Activated CD4-positive, CD25-positive, alpha-beta regulatory T cell treated with anti-CD3 and anti-CD28 coated beads, Interleukin-2, amount 50 U/mL, for 72 hours (primary cell): ENCODE data around the gene FAT2.

Experiments used
- DNase-seq: peaks from one replicate; pipeline ENCODE4 v3.0.0; 2021

Gene FAT2, protein sequence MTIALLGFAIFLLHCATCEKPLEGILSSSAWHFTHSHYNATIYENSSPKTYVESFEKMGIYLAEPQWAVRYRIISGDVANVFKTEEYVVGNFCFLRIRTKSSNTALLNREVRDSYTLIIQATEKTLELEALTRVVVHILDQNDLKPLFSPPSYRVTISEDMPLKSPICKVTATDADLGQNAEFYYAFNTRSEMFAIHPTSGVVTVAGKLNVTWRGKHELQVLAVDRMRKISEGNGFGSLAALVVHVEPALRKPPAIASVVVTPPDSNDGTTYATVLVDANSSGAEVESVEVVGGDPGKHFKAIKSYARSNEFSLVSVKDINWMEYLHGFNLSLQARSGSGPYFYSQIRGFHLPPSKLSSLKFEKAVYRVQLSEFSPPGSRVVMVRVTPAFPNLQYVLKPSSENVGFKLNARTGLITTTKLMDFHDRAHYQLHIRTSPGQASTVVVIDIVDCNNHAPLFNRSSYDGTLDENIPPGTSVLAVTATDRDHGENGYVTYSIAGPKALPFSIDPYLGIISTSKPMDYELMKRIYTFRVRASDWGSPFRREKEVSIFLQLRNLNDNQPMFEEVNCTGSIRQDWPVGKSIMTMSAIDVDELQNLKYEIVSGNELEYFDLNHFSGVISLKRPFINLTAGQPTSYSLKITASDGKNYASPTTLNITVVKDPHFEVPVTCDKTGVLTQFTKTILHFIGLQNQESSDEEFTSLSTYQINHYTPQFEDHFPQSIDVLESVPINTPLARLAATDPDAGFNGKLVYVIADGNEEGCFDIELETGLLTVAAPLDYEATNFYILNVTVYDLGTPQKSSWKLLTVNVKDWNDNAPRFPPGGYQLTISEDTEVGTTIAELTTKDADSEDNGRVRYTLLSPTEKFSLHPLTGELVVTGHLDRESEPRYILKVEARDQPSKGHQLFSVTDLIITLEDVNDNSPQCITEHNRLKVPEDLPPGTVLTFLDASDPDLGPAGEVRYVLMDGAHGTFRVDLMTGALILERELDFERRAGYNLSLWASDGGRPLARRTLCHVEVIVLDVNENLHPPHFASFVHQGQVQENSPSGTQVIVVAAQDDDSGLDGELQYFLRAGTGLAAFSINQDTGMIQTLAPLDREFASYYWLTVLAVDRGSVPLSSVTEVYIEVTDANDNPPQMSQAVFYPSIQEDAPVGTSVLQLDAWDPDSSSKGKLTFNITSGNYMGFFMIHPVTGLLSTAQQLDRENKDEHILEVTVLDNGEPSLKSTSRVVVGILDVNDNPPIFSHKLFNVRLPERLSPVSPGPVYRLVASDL (N-terminal part only)

DNA sequence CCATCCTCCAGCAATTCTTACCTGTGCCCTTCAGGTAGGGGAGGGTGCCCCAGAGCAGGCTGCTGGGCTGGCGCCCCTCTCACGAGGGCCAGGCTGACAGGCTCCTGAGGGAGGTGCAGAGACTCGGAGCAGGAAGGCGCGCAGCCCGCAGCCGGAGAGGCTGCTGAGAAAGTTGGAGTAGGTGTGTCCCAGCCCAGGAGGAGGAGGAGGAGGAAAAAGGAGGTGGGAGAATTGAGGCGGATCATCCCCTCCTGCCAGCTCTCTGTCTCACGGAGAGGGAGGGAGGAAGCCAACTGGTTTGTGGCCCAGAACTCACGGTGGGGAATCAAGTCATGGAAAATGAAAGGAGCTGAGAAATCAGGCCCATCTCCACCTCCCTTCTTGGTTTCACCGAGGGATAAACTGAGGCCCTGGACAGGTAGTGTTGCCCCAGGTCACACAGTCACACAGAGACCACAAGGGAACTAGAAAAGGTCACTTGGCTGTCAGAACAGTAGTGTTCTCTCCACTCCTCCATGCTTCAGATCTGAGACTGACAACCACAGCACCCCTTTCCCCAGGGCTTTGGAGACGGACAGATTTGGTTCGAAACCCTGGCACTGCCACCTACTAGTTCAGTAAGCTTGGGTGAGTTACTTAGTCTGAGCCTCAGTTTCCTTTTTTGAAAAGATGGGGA, at the start of gene FAT2:
Gene FAT2, minus strand, starts transcription at position 188 of the 676 bp plus-strand sequence. CDS start 22,400 bp downstream, outside the sequence.
- DNase-seq, result no peak

DNA sequence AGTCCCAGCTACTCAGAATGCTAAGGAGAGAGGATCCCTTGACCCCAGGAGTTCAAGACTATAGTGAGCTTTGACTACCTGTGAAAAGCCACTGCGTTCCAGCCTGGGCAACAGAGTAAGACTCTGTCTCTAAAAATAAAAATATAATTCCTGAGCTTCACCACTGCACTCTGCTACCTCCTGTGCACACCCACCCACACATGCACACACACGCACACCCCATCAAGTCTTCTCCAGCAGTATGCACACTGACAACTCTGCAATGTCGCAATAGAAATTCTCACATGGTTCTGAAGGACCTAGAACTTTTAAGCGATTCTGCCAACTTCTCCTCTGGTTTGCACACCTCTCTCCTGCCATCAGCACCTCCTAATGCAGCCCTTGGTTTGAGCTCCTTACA, 47.5 kb upstream of the FAT2 start:
- DNase-seq, result no peak

DNA sequence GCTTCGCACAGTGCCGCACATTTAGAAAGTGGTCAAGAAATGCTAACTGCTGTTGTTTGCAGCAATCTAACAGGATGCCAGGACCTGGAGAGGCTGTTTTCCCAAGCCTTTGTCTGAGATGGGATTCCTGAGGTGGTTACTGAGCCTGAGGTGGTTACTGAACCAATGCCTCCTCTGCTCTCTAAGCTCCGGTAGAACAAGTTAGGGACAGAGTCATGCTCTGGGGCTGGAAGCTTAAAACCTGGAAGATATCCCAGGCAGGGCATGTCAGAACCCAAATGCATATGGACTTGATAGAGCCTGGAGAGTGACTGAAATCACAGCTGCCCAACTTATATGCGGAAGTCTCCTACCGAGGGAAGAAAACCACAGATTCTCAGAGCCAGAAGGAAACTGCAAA, 46.5 kb upstream of the FAT2 start:
- DNase-seq, result no peak

DNA sequence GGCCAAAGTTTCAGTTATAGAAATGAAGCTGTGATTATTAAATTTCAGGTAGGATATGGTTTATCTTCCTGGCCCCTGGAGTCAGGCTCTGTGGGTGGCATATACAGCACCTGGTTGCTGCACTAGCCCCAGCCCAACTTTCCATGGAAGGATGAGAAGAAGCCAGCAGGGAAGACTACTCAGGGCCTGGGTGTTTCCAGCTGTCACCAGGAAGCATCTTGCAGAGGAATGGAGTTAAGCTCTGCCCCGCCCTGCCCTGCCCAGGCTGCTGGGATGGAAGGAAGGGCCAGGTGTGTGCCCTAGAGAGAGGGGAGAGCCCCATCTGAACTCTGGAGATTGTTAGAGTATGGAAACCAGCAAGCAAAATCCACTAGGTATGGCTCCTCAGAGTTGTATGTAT, 42.8 kb upstream of the FAT2 start:
- no peak for DNase-seq

DNA sequence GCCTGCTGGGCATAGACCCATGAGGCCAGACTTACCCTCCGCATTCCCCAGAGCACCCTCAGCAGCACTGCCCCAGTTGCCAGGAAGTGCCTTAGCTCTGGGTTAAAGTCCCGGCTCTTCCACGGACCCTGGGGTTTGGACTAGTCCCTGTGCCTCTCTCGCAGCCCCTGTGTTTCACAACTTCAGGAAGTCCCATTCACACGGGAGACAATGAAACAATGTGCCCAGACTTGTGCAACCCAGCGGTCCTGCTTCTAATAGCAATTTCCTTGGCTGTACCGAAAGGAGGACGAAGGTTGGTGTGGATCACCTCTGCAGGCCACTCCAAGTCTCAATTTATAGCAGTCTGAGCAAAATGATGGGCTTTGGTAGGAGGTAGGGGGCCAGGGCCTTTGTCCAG, 41.8 kb upstream of the FAT2 start:
- DNase-seq, result no peak

DNA sequence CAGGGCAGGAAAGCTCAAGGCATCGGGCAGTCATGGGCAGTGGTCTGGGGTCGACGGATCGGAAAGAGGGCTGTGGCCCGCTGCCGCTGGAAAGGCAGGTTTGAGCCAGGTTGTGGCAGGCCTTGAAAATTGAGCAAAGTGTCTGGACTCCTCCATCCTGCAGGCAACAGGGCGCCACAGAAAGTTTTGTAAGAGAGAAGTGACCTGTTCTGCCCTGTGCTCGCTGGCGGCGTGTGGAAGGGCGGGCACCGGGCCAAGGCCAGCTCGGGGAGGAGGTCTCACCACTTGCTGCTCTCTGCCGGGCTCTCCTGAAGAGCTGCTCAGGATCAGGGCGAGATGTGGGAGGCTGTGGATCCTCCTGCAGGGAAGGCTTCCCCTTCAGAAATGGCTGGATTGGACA, 41.4 kb upstream of the FAT2 start:
- no peak for DNase-seq

DNA sequence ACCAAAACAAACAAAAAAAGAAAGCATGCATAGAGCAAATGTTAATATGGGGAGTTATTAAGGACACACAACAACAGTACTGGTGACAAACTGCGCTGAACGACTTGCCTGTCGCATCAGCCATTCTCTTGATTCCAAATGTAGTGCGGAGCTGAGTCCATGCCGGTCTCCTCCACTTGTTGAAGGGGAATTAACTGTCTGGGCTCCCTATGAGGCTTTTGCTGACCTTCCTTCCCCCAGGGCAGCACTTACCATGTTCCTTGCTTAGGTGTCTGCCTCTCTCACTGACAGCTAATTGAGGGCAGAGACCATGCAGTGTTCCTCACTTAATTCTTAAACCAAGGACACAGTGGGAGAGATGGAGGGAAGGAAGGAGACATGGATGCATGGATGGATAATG, 40.8 kb upstream of the FAT2 start:
- no peak for DNase-seq

DNA sequence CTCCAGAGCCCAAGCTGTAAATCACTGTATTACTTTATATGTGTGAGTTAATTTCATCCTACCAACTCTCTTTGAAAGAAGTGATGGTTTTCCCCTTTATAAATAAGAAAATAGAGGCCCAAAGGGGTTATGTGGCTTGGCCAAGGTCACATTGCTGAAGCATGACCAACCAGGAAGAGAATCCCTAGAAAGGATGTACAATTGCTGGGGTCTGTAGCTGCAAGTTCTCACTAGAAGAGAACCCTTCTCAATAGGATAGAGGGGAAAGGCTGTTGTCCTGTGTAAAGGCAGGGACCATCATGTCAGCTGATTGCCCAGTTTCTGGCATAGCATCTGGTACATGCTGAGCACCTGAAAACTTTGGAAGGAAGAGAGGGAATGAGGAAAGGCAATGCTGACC, 39.0 kb upstream of the FAT2 start:
- no peak for DNase-seq

DNA sequence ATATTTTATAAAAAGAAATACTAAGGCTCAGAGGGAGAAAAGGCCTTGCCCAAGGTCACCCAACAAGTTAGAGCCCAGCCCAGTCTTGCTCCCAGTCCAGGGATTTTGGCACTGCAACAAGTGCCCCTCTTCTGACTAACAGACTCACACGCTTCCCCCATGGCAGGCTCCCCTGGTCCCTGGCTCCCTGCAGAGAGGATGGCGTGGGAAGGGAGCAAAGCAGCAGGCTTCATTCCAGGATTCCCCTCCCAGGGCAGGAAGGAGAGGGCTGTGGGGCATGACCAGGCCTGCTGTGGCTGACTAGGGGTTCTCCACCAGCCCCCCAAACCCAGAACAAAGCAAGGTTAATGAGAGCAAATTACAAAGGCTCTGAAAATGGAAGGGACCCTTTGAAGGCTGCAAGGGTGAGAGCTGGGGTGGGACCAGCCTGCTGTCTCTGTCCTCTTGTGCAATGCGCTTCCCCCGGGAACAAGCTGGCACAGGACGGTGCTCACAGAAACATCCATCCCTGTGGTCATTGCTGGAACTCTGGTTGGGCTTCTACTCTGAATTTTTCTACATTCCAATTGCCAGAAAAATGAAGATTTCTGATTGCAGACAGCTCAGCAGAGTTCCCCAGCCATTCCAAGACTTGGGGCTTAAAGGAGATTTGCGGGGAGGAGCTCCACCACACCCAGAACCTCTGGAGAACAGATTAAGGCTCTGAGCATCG, 37.1 kb upstream of the FAT2 start:
- DNase-seq, result no peak

DNA sequence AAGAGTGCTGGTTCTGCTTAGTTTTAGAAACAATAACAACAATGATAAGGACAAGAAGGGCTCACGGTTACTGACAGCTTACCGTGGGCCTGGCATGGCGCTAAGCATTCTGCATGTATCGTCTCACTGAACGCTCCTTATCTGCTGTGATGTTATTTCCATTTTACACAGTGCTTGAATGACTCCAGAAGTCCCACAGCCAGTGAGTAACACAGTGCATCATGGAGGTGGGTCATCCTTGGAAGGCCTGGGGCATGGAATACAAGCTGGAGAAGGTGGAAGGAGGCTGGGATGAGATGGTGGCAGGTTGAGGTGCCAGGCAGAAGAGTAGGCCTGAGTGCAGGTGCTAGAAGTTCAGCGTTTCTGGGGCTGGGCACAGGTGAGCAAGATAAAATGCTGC, 36.5 kb upstream of the FAT2 start:
- DNase-seq, result no peak

DNA sequence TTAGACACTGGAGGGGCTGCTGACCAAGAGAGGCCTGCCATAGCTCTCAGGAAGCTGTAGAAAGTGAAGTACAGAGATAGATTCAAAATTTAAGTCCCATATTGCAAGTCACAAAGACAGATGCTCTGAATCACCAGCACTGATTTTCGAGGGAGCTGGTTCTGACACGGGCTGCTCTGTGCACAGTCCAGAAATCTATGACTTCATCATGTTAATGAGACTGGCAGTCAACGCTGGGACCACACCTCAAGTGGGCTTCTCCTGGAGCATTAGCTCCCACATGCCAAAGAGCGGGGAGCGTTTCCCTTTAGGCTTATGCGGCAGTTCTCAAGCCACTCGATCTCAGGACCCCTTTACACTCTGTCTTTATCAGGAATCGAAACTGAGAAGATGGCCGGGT, 34.2 kb upstream of the FAT2 start:
- DNase-seq, result no peak

DNA sequence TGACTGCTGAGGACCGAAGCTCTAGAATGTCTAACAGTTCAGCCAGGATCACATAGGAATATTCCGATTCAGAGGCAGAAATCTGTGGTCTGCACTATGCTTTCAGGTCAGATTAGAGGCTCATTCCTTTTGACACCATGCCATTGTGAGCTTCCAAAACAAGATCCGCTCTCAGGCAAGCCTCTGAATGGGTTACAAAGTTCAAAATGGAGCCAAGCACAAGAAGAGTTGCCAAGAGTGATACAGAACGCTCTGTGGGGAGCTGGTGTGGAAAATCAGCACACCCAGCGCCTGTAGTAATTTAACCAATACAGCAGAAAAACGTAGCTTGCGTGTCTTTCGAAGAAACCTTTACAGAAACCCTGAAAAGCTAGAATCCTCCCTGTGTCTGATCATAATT, 33.3 kb upstream of the FAT2 start:
- DNase-seq, result no peak

DNA sequence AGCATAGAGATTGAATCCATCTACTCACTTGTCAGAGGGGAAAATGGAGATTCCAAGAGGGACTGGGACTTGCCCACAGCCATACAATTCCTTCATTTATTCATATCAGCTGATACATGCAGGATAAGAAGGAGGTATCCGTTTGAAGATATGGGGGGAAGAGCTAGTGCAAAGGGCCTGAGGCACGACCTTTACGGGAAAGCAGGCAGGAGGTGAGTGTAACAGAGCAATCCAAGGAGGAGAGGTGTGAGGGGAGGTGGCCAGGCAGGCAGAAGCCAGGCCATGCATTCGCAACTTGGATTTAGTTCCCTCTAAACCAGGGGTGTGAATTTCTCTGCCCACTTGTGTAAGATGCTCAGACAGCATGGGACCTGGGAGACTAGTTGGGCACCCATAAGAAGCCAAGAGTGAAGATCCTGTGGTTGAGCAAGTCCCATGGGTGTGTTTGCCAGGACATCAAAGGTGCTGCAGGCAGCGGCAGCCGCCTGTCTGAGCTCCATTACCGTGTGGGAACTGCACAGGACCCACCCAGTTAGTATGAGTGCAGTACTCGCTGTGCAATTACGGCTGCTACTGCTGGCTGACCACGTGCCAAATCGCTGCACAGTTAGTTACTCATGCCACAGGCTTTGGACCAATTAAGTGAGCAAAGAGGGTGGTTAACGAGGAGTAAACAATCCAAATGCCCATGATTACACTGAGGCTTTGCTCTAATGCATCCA, 31.4 kb upstream of the FAT2 start:
- DNase-seq, result no peak

DNA sequence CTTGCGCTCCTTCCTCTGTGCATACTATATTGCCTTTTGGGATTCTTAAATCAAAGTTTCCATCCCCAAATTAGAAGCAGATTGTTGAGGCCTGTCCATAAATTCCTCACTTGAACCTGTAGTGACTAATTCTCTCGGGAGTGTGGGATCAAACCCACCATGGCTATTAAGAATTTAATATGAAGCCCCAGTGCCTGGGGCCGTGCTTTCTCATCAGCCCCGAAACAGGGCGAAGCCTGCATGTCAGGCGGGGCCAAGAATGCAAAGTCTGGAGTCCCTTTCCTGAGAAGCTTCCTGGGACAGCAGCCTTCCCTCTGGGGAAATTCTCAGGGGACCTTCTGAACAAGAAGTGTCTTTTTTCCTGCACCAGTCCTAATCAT, 29.3 kb upstream of the FAT2 start:
- DNase-seq, result no peak

DNA sequence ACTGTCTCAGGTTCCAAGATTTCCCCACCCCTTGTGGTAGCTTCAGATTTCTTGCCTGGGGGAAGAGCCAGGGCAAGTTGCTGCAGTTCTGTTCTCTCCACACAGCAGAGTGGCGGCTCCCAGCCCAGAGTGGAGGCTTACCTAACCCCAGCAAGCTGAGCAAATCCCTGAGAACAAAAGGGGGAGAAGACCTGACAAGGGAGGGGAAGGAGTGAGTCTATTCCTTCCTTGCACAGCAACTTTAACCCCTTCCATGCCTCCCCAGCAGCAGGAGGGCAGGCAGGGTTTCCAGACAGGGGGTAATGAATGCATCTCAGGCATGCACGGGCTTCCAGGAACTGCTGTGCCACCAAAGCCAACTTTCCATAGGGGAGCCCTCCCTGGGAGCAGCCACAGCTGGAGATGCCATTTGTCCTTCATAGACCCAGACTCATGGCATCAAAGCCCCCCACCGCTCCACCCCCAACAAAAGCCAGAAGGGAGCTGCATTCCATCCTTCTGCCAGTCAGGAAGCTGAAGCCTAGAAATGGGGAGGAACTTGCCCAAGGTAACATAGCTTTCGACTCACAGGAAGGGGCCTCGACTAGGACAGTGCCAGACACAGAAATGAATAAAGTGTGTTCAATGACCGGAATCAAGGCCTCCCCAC, 28.8 kb upstream of the FAT2 start:
- DNase-seq, result no peak

DNA sequence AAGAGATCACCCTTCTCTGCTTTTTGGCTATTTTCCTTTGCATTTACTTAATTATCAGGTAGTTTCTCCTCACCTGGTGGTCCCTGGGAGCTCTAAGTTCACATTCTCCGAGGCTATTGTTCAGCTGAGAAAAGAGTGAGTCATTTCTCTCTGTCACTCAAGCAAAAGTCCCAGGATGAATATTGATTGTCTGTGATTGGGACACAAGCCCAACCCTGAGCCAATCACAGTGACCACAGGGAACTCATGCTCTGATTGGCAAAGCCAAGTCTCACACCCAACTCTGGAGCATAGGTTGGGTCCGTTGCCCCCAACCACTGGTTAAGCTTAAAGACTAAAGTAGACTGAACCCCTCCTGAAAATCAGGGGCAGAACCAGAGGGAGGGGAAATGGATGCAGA, 27.8 kb upstream of the FAT2 start:
- DNase-seq, result no peak

DNA sequence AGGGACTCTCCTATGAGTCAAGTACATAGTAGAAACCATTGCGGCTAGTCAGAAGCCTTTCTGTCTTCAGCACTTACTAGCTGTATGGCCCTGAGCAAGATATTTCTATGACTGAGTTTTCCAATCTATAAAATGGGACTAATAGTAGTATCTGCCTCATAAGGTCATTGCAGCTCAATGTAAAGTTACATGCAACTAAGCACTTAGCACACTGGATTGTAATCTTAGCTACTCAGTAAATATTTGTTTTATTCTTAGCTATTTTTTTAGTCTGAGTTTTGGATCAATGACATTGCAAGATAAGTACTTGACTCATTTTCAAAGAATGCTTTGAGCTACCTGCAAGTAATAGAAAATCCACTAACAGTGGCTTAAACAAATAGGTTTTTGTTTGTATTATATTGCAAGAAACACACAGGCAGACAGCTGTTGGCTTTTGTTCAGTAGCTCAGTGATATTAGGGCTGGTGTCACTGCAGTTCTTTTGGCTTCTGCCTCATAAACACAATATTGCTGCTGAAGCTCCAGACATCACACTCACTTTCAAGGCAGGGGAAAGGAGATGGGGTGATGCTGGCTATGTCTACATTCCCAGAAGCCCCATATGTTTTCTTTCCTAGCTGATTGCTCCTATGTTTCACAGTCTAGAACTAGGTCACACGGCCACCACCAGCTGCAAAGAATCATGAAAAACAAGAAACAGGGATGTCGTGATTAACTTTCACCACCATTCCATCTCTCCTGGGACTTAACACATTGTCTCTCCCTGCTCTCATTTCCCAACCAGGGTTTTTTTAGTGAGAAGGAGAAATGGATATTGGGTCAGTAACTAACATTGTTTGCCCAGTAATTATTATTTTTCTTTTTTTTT, 26.9 kb upstream of the FAT2 start:
- DNase-seq, result no peak

DNA sequence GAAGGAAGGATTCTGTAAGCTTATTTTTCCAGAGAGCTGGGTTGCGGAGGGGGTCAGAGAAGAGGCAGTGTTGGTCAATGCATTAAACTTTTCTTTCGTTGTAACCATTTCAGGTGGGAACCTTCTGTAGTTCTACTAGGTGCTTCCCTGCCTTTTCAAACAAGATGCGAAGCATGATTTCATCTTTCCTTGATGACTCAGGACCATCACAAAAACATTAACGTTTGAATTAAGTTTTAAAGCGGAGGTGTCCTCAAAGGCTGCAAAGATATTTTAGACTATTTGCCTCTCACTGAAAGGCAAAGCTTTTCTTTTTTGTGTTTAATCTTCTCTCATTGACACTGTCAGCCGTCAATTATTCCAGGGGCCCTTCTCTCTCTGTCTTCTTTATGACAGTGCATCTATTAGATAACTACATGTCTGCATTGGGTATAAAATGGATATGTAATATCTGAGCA, 26.3 kb upstream of the FAT2 start:
- DNase-seq, result no peak

DNA sequence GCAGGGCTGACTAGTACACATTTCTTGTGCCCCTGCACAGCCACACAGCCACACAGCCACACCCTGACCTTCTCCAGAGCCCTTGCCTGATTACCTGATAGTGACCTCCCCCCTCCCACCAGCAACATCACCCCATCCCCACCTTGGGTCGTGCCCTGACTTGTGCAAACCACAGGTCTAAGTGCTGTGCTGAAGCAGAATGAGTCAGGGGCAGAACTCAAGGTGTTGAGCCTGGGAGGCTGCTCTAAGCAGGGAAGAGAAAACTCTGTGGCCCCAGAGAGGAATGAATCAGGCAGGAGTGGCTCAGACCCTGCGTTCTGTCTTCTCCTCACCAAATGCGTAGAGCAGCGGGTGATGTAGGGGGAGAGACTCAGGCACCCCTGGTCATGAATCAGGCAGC, 24.3 kb upstream of the FAT2 start:
- DNase-seq, result no peak

DNA sequence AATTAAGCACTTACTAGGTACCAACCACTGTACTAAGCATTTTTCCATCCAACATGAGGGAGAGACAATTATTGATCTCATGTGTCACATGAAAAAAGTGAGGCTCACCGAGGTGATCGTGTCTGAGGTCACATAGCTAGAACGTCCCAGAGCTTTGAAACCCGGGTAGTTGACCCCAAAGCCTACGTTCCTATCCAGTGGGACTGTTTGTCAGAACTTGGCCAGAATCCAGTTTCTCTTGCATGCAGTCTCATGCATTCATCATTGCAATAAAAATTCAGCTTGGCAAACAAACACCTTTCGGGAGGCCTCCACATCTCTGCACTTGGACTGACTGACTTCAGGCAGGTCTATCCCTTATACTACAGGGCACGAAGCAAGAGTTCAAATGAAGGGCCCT, 23.4 kb upstream of the FAT2 start:
- DNase-seq, result no peak
